Fibroblast of mammary gland (primary cell): ENCODE results near the gene TNFAIP8L3.

Source experiments
- DNase-seq: peaks from one replicate; pipeline ENCODE4 v3.0.0-alpha.2; 2010; ENCODE audit warnings: low read depth
- H3K4me3 ChIP-seq: 2 replicates; pipeline ENCODE4 v1.5.1; 2011; ENCODE audit warnings: low read depth, mild to moderate bottlenecking, low read length, moderate library complexity; ENCODE audit not compliant: control insufficient read depth
- CTCF ChIP-seq: conservative IDR thresholded peaks from 2 replicates; pipeline ENCODE4 v1.5.1; 2011; ENCODE audit warnings: low read depth, low read length, inconsistent platforms; ENCODE audit not compliant: control insufficient read depth, insufficient read depth

TNFAIP8L3 gene

GRCh38 chr15:51114437-51115119, 19.9 kb upstream of the TNFAIP8L3 start:
- H3K4me3 ChIP-seq = no peak overlapping the region
- TF ChIP-seq CTCF = no peak
- peak; percentile 74 for DNase-seq

GRCh38 chr15:51112078-51112477, 17.4 kb upstream of the TNFAIP8L3 start:
- TF ChIP-seq CTCF = no peak
- no peak overlapping the region for H3K4me3 ChIP-seq
- no peak for DNase-seq

- no peak for TF ChIP-seq CTCF
- DNase-seq = no peak
- H3K4me3 ChIP-seq = no peak overlapping the region
Observed at GRCh38 chr15:51111061-51111460, 16.4 kb upstream of the TNFAIP8L3 start.

GRCh38 chr15:51110171-51110570, 15.5 kb upstream of the TNFAIP8L3 start:
- no peak overlapping the region for H3K4me3 ChIP-seq
- DNase-seq = no peak
- TF ChIP-seq CTCF = no peak

GRCh38 chr15:51108933-51109550, 14.3 kb upstream of the TNFAIP8L3 start:
- no peak overlapping the region for H3K4me3 ChIP-seq
- no peak for TF ChIP-seq CTCF
- DNase-seq = peak; percentile 93

GRCh38 chr15:51107612-51108011, 12.9 kb upstream of the TNFAIP8L3 start:
- no peak for DNase-seq
- TF ChIP-seq CTCF = no peak
- H3K4me3 ChIP-seq = no peak overlapping the region
